Left lung (tissue), 10 donors: Measurements from ENCODE around the gene SIN3B. TPM values are rescaled to one million over a fixed set of nuclear protein-coding genes. Genes with fewer than 3 reads are reported as not detected.

Source experiments
- ATAC-seq: fragments of 200-7000 bp; cut with Tn5 transposase; one replicate; pipeline ENCODE4 v1.9.1; 2020; ENCODE audit warnings: moderate library complexity
- DNase-seq, 4 donors: peaks; one replicate each; pipeline ENCODE4 v3.0.0-alpha.2; 2013 to 2020
- H3K27ac ChIP-seq, 2 donors: fragments of 200-600 bp; sonication (generic) in 1 of 2; one replicate each; pipeline versions ENCODE4 v1.5.0 to v1.8.0; 2020 to 2021
- H3K27me3 ChIP-seq, 2 donors: fragments of 200-600 bp; sonication (generic) in 1 of 2; one replicate each; pipeline versions ENCODE4 v1.5.0 to v1.8.0; 2020 to 2021
- H3K36me3 ChIP-seq, 2 donors: fragments of 200-600 bp; sonication (generic) in 1 of 2; one replicate each; pipeline versions ENCODE4 v1.5.0 to v1.8.0; 2020 to 2021
- H3K4me1 ChIP-seq, 2 donors: fragments of 200-600 bp; one replicate each; pipeline ENCODE4 v1.8.0; 2021
- H3K4me3 ChIP-seq, 2 donors: fragments of 200-600 bp; sonication (generic) in 1 of 2; one replicate each; pipeline versions ENCODE4 v1.5.0 to v1.8.0; 2020 to 2021; ENCODE audit warnings: mild to moderate bottlenecking in 1 of 2
- H3K9me3 ChIP-seq, 2 donors: fragments of 200-600 bp; sonication (generic) in 1 of 2; one replicate each; pipeline versions ENCODE4 v1.5.0 to v1.8.0; 2020 to 2021
- intact Hi-C, 2 donors: fragments of 100-400 bp; cut with DNase I; formaldehyde crosslinking; loops; one replicate each; pipeline versions ENCODE4 v1.11.2 to v1.14.2; 2022
- polyA plus RNA-seq, 6 donors: library from polyadenylated mRNA; unstranded; fragments of 120-200 nt; gene quantifications; one replicate each; pipeline ENCODE4 v1.2.1, GENCODE V29; 2013; ENCODE audit not compliant: insufficient read length in 6 of 6
- total RNA-seq, 2 donors: library from RNA; stranded (reverse); fragmentation: NEBNext Ultra II Directional; extraction: Animal tissue kit (Norgen Biotek cat#: 25700); gene quantifications; one replicate each; pipeline ENCODE4 v1.2.1, GENCODE V29; 2021
- TF ChIP-seq, protein P1 (sequence below), 2 donors: fragments of 200-600 bp; sonication (generic) in 1 of 2; IDR thresholded peaks; one replicate each; pipeline versions ENCODE4 v1.5.0 to v1.8.0; 2021; ENCODE audit warnings: antibody characterized with exemption in 2 of 2
- donor health status: DM: no; HTN: yes; CAD: no.
- donor health status: DM: no; HTN: no; CAD: no.

Gene SIN3B
- total and polyA plus RNA-seq, 8 donors: 46.3 to 91.1 (median 69.5) TPM

- TF ChIP-seq, protein P1, sequence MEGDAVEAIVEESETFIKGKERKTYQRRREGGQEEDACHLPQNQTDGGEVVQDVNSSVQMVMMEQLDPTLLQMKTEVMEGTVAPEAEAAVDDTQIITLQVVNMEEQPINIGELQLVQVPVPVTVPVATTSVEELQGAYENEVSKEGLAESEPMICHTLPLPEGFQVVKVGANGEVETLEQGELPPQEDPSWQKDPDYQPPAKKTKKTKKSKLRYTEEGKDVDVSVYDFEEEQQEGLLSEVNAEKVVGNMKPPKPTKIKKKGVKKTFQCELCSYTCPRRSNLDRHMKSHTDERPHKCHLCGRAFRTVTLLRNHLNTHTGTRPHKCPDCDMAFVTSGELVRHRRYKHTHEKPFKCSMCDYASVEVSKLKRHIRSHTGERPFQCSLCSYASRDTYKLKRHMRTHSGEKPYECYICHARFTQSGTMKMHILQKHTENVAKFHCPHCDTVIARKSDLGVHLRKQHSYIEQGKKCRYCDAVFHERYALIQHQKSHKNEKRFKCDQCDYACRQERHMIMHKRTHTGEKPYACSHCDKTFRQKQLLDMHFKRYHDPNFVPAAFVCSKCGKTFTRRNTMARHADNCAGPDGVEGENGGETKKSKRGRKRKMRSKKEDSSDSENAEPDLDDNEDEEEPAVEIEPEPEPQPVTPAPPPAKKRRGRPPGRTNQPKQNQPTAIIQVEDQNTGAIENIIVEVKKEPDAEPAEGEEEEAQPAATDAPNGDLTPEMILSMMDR (IDR thresholded peaks at IDR 0.05): no peak
- peak in 1 of 4 donors; percentile 72 for DNase-seq
- Histone ChIP-seq H3K27me3 (peaks cover 0 to 39% of the 10 kb centered on the region in 2 donors), H3K9me3 (no peaks in the 10 kb centered on the region), H3K36me3 (no peaks in the 10 kb centered on the region), H3K4me1 (peaks cover 0 to 23% of the 10 kb centered on the region in 2 donors), H3K27ac (peak overlapping the region in 1 of 2 donors; percentile 61), H3K4me3 (peak overlapping the region in 1 of 2 donors; percentile 52)
- no peak for ATAC-seq
- intact Hi-C loops: no loop called here
These were observed 66.4 kb downstream of the SIN3B start for GRCh38 chr19:16895467-16896145.

DNA sequence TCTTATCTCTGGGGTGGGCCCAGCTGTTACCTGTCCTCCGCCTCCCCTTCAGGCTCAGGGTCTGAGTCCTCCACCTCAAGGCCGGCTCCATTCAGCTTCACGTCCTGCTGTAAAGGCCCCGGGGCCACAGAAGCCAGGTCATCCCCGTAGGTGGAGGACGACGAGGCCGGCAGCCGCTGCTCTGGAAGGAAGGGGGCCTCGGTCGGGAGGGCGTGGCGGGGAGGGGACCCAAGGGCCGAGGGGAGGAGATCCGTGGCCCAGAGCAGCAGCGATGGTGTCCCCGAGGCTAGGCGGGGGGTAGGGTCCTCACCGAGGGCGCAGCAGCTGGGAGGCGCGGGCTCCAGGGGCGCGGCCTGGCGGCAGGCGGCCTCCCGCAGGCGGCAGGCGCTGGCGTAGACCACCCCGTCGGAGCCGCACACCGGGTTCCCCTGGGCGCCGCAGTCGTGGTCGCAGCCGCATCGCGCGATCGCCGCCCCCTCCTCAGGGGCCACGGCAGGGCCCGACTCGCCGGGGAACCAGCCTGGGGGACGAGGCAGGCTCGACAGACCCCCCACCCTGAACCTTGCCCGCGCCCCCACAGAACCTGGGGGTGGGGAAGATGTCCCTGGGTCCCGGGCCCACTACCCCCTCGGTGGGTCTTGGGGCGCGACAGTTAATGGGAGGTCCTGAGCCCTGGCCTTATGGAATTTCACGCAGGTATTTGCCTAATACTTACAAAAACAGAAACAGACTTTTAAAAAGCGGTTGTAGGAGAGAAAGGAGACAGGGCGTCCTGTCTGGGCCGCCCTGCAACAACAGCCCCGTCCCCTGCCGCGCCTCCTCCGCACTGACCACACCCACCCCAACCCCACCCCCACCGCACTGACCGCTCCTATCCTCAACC, 67.2 kb downstream of the SIN3B start:
- TF ChIP-seq, protein P1 (IDR thresholded peaks at IDR 0.05): no peak
- ATAC-seq: no peak
- Histone ChIP-seq H3K9me3 (no peaks in the 10 kb centered on the region), H3K36me3 (no peaks in the 10 kb centered on the region), H3K27me3 (peaks cover 0 to 39% of the 10 kb centered on the region in 2 donors), H3K4me1 (peaks cover 0 to 23% of the 10 kb centered on the region in 2 donors), H3K4me3 (peak overlapping the region; percentile 32 to 52), H3K27ac (peak overlapping the region; percentile 61 to 62)
- peak in 1 of 4 donors; percentile 83 for DNase-seq
- intact Hi-C loops: no loop called here

- H3K4me1 ChIP-seq: peaks cover 0 to 23% of the 10 kb centered on the region in 2 donors
- H3K27ac ChIP-seq: peak overlapping the region; percentile 56 to 69
- peaks cover 0 to 2% of the 10 kb centered on the region in 2 donors for H3K36me3 ChIP-seq
- H3K4me3 ChIP-seq: peak overlapping the region; percentile 42 to 52
- TF ChIP-seq, protein P1 (IDR thresholded peaks at IDR 0.05): no peak
- peaks cover 0 to 39% of the 10 kb centered on the region in 2 donors for H3K27me3 ChIP-seq
- DNase-seq (peak; percentile 63 to 94 (median 88)), ATAC-seq (peak; percentile 87)
- intact Hi-C loops: no loop called here
- H3K9me3 ChIP-seq: no peaks in the 10 kb centered on the region
These were observed 68.0 kb downstream of the SIN3B start for GRCh38 chr19:16897029-16897855.

DNA sequence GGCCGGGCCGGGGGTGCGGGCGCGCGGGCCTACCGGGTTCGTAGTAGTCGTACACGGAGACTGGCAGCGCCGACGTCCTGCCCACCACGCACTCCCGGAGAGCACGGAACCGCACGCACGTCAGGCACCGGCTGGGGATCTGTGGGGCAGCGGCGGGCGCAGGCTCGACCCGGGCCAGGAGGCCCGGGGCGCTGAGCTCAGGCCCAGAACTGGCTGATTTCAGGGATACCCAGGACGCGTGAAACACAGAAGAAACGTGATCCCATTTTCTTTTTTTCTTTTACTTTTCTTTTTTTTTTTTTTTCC, 68.6 kb downstream of the SIN3B start:
- Histone ChIP-seq H3K4me3 (peak overlapping the region; percentile 42 to 52), H3K27ac (peak overlapping the region; percentile 56 to 69), H3K9me3 (no peaks in the 10 kb centered on the region), H3K27me3 (peaks cover 0 to 39% of the 10 kb centered on the region in 2 donors), H3K36me3 (peaks cover 0 to 6% of the 10 kb centered on the region in 2 donors), H3K4me1 (peaks cover 0 to 18% of the 10 kb centered on the region in 2 donors)
- TF ChIP-seq, protein P1 (IDR thresholded peaks at IDR 0.05): no peak
- no peak for DNase-seq
- no peak for ATAC-seq
- intact Hi-C loops: no loop called here
